HAP-1 (cell line): ENCODE measurements around the gene AIFM1.
"Not testable (repeated sequence)": the region's sequence is repeated elsewhere in the genome, so short reads cannot be mapped to it uniquely, and the experiment has no call there.

Experiments
- DNase-seq, 2 experiments: peaks; one replicate each; pipeline ENCODE4 v3.0.0-alpha.2; 2016 to 2020; ENCODE audit warnings: low spot score in 2 of 2
- H3K27me3 ChIP-seq: fragments of 250-450 bp; sonication (Bioruptor Pico); 2 replicates; pipeline ENCODE4 v1.5.1; 2020; ENCODE audit warnings: low read depth, mild to moderate bottlenecking, moderate library complexity
- H3K36me3 ChIP-seq: fragments of 250-450 bp; sonication (Bioruptor Pico); replicated peaks from 2 replicates; pipeline ENCODE4 v1.5.1; 2020; ENCODE audit warnings: mild to moderate bottlenecking
- H3K4me1 ChIP-seq: fragments of 250-450 bp; sonication (Bioruptor Pico); 2 replicates; pipeline ENCODE4 v1.5.1; 2020; ENCODE audit warnings: mild to moderate bottlenecking
- H3K4me3 ChIP-seq: fragments of 250-450 bp; sonication (Bioruptor Pico); 2 replicates; pipeline ENCODE4 v1.5.1; 2020; ENCODE audit warnings: mild to moderate bottlenecking, moderate library complexity
- H3K9me3 ChIP-seq: fragments of 250-450 bp; sonication (Bioruptor Pico); 2 replicates; pipeline ENCODE4 v1.5.1; 2020; ENCODE audit warnings: mild to moderate bottlenecking, moderate library complexity
- in situ Hi-C: fragments of 300-500 bp; cut with MboI; formaldehyde crosslinking; loops from 3 replicates; pipeline ENCODE4 v1.14.3; 2020; ENCODE audit warnings: low sequenced_read_pairs, inconsistent platforms, mixed read lengths

Gene AIFM1

GRCh38 chrX:130120746-130121504 is 44.7 kb downstream of the AIFM1 start:
- DNase-seq: peak; percentile 68 to 90
- H3K27me3 ChIP-seq: no peaks in the 10 kb centered on the region
- H3K4me3 ChIP-seq: peak overlapping the region; percentile 33
- in situ Hi-C loops: loop anchor here (25.0 kb wide), 1 partner anchor 791 kb away; the partner anchor contains the start of gene ENOX2
- H3K9me3 ChIP-seq: no peaks in the 10 kb centered on the region
- peaks cover 7% of the 10 kb centered on the region for H3K4me1 ChIP-seq
- peaks cover 16% of the 10 kb centered on the region for H3K36me3 ChIP-seq

DNA sequence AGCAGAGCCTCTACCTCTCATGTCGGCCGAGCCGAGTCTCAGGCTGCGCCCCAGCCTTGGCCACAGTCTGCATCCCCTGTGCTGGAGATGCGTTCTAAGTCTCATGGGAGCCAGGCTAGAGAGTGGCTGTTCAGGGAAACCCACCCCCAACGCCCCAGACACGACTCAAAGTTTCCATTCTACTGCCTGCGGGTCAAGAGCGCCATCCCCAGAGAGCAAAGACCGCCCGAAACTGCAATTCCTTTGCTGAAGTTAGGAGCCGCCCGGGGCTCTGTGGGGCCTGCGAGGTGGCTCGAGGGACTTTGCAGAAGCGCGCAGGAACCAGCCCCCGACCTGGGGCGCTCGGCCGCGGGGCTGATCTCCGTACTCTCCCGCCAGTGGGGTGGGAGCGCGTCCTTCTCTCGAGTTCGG is 45.3 kb downstream of the AIFM1 start:
- Histone ChIP-seq H3K27me3 (no peaks in the 10 kb centered on the region), H3K9me3 (no peaks in the 10 kb centered on the region), H3K4me1 (peaks cover 7% of the 10 kb centered on the region), H3K4me3 (peak overlapping the region; percentile 33), H3K36me3 (peaks cover 10% of the 10 kb centered on the region)
- peak in 1 of 2 experiments; percentile 68 for DNase-seq
- in situ Hi-C loops: loop anchor here (25.0 kb wide), 1 partner anchor 792 kb away; the partner anchor contains the start of gene ENOX2

GRCh38 chrX:130119312-130119898 is 46.2 kb downstream of the AIFM1 start:
- Histone ChIP-seq H3K4me3 (no peak overlapping the region), H3K4me1 (peaks cover 7% of the 10 kb centered on the region), H3K27me3 (no peaks in the 10 kb centered on the region), H3K9me3 (no peaks in the 10 kb centered on the region), H3K36me3 (peaks cover under 1% of the 10 kb centered on the region; the same call in 1 of the 2 replicates)
- in situ Hi-C loops: loop anchor here (25.0 kb wide), 1 partner anchor 793 kb away; the partner anchor contains the start of gene ENOX2
- no peak for DNase-seq

DNA sequence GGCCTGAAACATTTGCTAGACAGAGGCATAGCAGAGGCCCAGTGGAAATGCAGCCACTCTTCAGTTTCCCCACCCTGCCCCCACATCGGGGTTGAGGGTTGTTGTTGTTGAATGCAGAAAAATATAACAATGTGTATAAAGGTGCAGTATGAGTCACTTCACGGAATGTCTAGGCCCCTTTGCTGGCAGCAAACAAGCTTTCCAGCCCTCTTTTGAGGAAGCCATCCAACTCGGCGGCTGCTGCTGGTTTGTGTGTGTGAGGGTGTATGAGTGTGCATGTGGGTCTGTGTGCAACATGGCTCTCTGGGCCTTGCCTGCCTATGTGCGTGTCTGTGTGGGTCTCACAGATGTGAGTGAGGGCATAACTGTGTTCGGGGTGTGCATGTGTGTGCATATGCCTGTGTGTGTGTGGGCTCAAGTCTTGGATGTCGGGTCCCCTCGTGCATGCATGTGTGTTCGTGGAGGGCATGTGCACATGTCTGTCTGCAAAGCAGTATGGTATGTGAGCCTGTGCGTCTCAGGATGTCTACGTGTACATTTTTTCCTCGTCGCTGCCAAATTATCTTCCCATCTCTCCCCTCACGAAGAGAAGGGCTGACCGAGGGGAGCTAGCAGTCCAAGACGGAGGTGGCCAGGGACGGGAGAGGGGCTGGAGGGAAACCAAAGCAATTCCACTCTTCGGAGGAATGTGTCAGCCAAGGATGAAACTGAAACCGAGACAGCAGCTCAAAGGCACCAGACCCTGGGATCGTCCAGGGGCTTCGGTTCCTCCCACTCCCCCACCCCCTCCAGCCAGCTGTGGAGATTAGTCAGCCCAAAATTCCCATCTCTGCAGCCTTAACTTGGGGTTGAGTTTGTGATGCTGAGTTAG is 47.0 kb downstream of the AIFM1 start:
- Histone ChIP-seq H3K36me3 (no peaks in the 10 kb centered on the region), H3K27me3 (no peaks in the 10 kb centered on the region), H3K4me1 (peaks cover 7% of the 10 kb centered on the region), H3K9me3 (no peaks in the 10 kb centered on the region), H3K4me3 (no peak overlapping the region)
- in situ Hi-C loops: loop anchor here (25.0 kb wide), 1 partner anchor 794 kb away; the partner anchor contains the start of gene ENOX2
- DNase-seq: peak in 1 of 2 experiments; percentile 33

DNA sequence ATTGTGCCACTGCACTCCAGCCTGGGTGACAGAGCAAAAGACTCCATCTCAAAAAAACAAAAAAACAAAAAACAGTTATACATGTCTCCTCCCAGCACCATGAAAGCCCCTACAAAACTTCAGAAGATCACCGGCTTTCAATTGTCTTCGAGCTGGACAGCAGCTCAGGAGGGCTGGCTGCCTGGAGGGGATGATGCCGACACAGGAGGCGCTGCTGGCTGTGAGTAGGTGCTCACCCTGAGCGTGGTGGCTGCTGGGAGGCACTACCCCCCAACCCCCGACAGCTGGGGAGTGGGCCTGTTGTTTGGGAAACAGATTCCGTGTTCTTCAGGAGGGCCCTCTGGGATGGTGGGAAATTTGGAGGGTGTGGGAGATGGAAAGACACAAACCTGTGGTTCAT is 48.5 kb downstream of the AIFM1 start:
- in situ Hi-C loops: loop anchor here (25.0 kb wide), 1 partner anchor 795 kb away; the partner anchor contains the start of gene ENOX2
- H3K27me3 ChIP-seq: no peaks in the 10 kb centered on the region
- H3K9me3 ChIP-seq: no peaks in the 10 kb centered on the region
- peaks cover 7% of the 10 kb centered on the region for H3K4me1 ChIP-seq
- no peak for DNase-seq
- H3K36me3 ChIP-seq: no peaks in the 10 kb centered on the region
- H3K4me3 ChIP-seq: no peak overlapping the region

DNA sequence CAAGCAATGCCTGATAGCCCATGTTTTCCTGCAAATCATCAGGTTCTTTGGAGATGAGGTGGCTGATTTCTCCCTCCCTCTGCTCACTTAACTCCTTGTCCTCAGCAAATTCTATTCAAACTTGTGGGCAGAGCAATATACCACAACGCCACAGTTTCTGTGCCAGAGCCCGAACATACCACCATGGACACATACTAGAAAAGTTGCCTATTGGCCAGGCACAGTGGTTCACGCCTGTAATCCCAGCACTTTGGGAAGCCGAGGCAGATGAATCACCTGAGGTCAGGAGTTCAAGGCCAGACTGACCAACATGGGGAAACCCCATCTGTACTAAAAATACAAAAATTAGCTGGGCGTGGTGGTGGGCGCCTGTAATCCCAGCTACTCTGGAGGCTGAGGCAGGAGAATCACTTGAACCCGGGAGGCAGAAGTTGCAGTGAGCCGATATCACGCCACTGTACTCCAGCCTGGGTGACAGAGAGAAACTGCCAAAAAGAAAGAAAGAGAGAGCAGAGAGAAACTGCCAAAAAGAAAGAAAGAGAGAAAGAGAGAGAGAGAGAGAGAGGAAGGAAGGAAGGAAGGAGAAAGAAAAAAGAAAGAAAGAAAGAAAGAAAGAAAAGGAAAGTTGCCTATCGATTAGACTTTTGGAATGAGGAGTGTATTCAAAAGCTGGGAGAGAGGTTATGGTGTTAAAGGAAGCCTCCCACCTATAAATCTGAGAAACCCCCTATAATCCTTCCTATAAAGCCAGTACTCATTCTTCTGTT is 50.3 kb downstream of the AIFM1 start:
- not testable (repeated sequence) for H3K4me1 ChIP-seq, H3K9me3 ChIP-seq, H3K27me3 ChIP-seq, H3K4me3 ChIP-seq, H3K36me3 ChIP-seq, DNase-seq
- in situ Hi-C loops: loop anchor here (25.0 kb wide), 1 partner anchor 797 kb away; the partner anchor contains the start of gene ENOX2

DNA sequence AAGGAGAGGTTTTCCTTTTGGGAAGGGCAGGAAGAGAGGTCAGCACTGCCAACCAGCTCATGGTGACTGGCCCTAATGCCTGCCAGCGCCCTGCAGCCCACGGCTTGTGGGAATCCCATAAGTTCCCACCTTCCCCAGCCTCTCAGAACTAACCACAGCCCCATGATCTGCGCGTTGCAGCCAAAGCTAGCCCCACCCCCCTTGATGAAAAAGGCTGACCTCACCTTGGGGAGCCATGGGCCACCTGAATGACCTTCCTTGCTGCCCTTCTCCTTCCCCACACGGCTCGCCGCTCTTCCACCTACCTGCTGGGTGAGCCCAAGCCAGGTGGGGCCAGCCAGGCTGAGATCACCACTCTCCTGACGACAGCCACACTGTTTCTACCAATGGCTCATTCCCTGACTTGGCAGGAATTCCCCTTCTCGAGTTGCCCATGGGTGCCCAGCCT is 51.5 kb downstream of the AIFM1 start:
- Histone ChIP-seq H3K36me3 (no peaks in the 10 kb centered on the region; the same call in 1 of the 2 replicates), H3K4me3 (no peak overlapping the region), H3K4me1 (peaks cover 5% of the 10 kb centered on the region), H3K9me3 (no peaks in the 10 kb centered on the region), H3K27me3 (no peaks in the 10 kb centered on the region)
- DNase-seq: no peak
- in situ Hi-C loops: loop anchor here (25.0 kb wide), 1 partner anchor 798 kb away; the partner anchor contains the start of gene ENOX2

- H3K9me3 ChIP-seq: no peaks in the 10 kb centered on the region
- in situ Hi-C loops: loop anchor here (25.0 kb wide), 1 partner anchor 801 kb away; the partner anchor contains the start of gene ENOX2
- peaks cover 14% of the 10 kb centered on the region for H3K4me1 ChIP-seq
- no peaks in the 10 kb centered on the region for H3K27me3 ChIP-seq
- peak overlapping the region; percentile 10; the same call in 1 of the 2 replicates for H3K4me3 ChIP-seq
- H3K36me3 ChIP-seq: no peaks in the 10 kb centered on the region; the same call in 1 of the 2 replicates
- no peak for DNase-seq
Measured at GRCh38 chrX:130111220-130112154, 54.2 kb downstream of the AIFM1 start.

GRCh38 chrX:130110379-130111219 is 55.0 kb downstream of the AIFM1 start, which contains the start of gene ELF4:
TSS of gene ELF4 (minus strand) at chrX:130110497. CDS start at chrX:130081330, 29,167 bp downstream.
- Histone ChIP-seq H3K36me3 (no peaks in the 10 kb centered on the region; the same call in 1 of the 2 replicates), H3K27me3 (no peaks in the 10 kb centered on the region), H3K9me3 (no peaks in the 10 kb centered on the region), H3K4me3 (peak within 1 kb of the TSS; percentile 71), H3K4me1 (peaks cover 14% of the 10 kb centered on the region)
- peak; percentile 57 to 81 for DNase-seq
- in situ Hi-C loops: loop anchor here (25.0 kb wide), 1 partner anchor 802 kb away; the partner anchor contains the start of gene ENOX2

GRCh38 chrX:130109429-130110378 is 55.9 kb downstream of the AIFM1 start:
- H3K9me3 ChIP-seq: no peaks in the 10 kb centered on the region
- H3K27me3 ChIP-seq: no peaks in the 10 kb centered on the region
- no peaks in the 10 kb centered on the region; the same call in 1 of the 2 replicates for H3K36me3 ChIP-seq
- H3K4me1 ChIP-seq: peaks cover 14% of the 10 kb centered on the region
- DNase-seq: peak in 1 of 2 experiments; percentile 60
- H3K4me3 ChIP-seq: peak overlapping the region; percentile 71
- in situ Hi-C loops: loop anchor here (25.0 kb wide), 1 partner anchor 803 kb away; the partner anchor contains the start of gene ENOX2
